NCI-H446 (cell line): ENCODE results near the gene MEX3A.
A peak's percentile ranks its signal among the peaks of the same experiment; 100 is the strongest.
"Not testable (repeated sequence)": the region's sequence is repeated elsewhere in the genome, so short reads cannot be mapped to it uniquely, and the experiment has no call there.

ENCODE experiments used
- DNase-seq, 2 experiments: peaks; one replicate each; lab custom pipeline; 2025; lab: John Stamatoyannopoulos, UW

The MEX3A gene

GRCh38 chr1:156054500-156055280 is 27.6 kb downstream of the MEX3A start, which contains the start of gene LAMTOR2:
Gene LAMTOR2 (plus strand): TSS chr1:156054782. CDS start chr1:156054890, 108 bp downstream.
- DNase-seq, result peak; percentile 99

- peak; percentile 87 to 94 for DNase-seq
Measured at GRCh38 chr1:156053768-156054499, 28.3 kb downstream of the MEX3A start, which contains the start of gene UBQLN4. Gene UBQLN4 (minus strand): TSS chr1:156053798. CDS start chr1:156053701, 97 bp downstream.

GRCh38 chr1:156052862-156053767 is 29.1 kb downstream of the MEX3A start:
- peak; percentile 53 to 73 for DNase-seq

GRCh38 chr1:156051011-156051725 is 31.1 kb downstream of the MEX3A start:
- DNase-seq, result no peak

- no peak for DNase-seq
Measured at GRCh38 chr1:156050376-156050775, 31.9 kb downstream of the MEX3A start.

GRCh38 chr1:156048663-156049258 is 33.5 kb downstream of the MEX3A start:
- DNase-seq, result no peak

- DNase-seq, result no peak
Measured at GRCh38 chr1:156045076-156045475, 37.2 kb downstream of the MEX3A start.

- no peak for DNase-seq
Measured at GRCh38 chr1:156042828-156043227, 39.4 kb downstream of the MEX3A start.

- DNase-seq, result not testable (repeated sequence)
Measured at GRCh38 chr1:156034991-156035390, 47.3 kb downstream of the MEX3A start.

GRCh38 chr1:156033011-156033410 is 49.3 kb downstream of the MEX3A start:
- DNase-seq, result peak in 1 of 2 experiments; percentile 34

GRCh38 chr1:156026588-156026987 is 55.7 kb downstream of the MEX3A start:
- DNase-seq, result no peak

GRCh38 chr1:156025876-156026275 is 56.4 kb downstream of the MEX3A start:
- DNase-seq, result no peak

GRCh38 chr1:156024801-156025200 is 57.5 kb downstream of the MEX3A start:
- DNase-seq, result no peak
